NT2/D1 (cell line): ENCODE results near the gene BAG5.

Experiments used
- DNase-seq: peaks from one replicate; pipeline ENCODE4 v3.0.0-alpha.2; 2011; ENCODE audit warnings: low read depth, low spot score
- H3K27me3 ChIP-seq: 2 replicates; pipeline ENCODE4 v1.6.0; 2011; ENCODE audit warnings: mild to moderate bottlenecking; ENCODE audit not compliant: insufficient read length, insufficient read depth
- H3K36me3 ChIP-seq: 2 replicates; pipeline ENCODE4 v1.6.1; 2011; ENCODE audit warnings: mild to moderate bottlenecking, low read length, mixed read lengths; ENCODE audit not compliant: insufficient read depth, insufficient read length
- H3K4me1 ChIP-seq: 2 replicates; pipeline ENCODE4 v1.5.1; 2011; ENCODE audit not compliant: insufficient read depth, insufficient read length
- H3K4me3 ChIP-seq: 2 replicates; pipeline ENCODE4 v1.5.1; 2011; ENCODE audit warnings: low read depth; ENCODE audit not compliant: insufficient read length
- H3K9ac ChIP-seq: 2 replicates; pipeline ENCODE4 v1.6.0; 2011; ENCODE audit warnings: low read depth; ENCODE audit not compliant: insufficient read length
- H3K9me3 ChIP-seq: 2 replicates; pipeline ENCODE4 v1.5.1; 2011; ENCODE audit warnings: mild to moderate bottlenecking, low read length; ENCODE audit not compliant: insufficient read depth
- SUZ12 ChIP-seq: IDR thresholded peaks from 2 replicates; pipeline ENCODE4 v1.6.1; 2011; ENCODE audit not compliant: insufficient read length, insufficient read depth; ENCODE audit errors: extremely low read depth
- YY1 ChIP-seq: IDR thresholded peaks from 2 replicates; pipeline ENCODE4 v1.6.1; 2011; ENCODE audit not compliant: insufficient read length, insufficient read depth
- ZNF274 ChIP-seq: IDR thresholded peaks from 2 replicates; pipeline ENCODE4 v1.6.1; 2011; ENCODE audit warnings: mild to moderate bottlenecking, low read depth, low read length

Gene BAG5

DNA sequence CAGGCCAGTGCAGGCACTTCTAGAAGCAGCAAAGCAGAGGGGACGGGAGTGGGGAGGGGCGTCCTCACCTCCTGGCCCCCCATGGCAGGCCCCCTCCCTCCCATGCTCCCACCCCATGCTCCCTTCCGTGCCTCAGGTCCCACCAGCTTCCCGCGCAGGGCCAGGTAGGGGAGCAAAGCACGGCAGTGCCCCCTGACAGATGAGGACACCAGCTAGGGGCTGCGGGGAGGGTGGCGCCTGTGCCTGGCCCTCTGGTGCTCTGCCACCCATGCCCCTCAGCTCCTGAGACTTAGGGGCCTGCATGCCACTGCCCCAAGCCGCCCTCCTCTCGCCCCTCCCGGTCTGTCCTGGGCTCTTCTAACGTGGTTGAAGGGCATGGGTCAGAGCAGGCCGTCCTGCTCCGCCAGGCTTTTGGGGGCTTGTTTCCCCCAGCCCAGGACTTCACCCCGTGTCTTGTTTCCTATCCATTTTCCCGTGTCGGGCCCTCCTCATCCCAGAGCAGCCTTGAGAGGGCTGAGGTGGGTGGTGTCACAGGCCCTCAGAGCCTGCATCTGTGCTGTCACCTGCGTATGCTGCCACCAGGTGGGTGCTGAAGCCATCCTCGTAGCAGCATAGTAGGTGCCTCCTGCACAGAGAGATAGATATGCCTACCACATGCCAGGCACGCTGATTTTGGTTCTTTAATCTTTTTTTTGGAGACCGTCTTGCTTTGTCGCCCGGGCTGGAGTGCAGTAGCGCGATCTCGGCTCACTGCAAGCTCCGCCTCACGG is 23.2 kb downstream of the BAG5 start:
- Histone ChIP-seq H3K27me3 (no peaks in the 10 kb centered on the region), H3K9me3 (no peaks in the 10 kb centered on the region), H3K4me1 (peaks cover 29% of the 10 kb centered on the region), H3K4me3 (no peak overlapping the region), H3K36me3 (peaks cover 23% of the 10 kb centered on the region), H3K9ac (no peak overlapping the region)
- TF ChIP-seq YY1 = no peak
- no peak for TF ChIP-seq SUZ12
- TF ChIP-seq ZNF274 = no peak
- no peak for DNase-seq

DNA sequence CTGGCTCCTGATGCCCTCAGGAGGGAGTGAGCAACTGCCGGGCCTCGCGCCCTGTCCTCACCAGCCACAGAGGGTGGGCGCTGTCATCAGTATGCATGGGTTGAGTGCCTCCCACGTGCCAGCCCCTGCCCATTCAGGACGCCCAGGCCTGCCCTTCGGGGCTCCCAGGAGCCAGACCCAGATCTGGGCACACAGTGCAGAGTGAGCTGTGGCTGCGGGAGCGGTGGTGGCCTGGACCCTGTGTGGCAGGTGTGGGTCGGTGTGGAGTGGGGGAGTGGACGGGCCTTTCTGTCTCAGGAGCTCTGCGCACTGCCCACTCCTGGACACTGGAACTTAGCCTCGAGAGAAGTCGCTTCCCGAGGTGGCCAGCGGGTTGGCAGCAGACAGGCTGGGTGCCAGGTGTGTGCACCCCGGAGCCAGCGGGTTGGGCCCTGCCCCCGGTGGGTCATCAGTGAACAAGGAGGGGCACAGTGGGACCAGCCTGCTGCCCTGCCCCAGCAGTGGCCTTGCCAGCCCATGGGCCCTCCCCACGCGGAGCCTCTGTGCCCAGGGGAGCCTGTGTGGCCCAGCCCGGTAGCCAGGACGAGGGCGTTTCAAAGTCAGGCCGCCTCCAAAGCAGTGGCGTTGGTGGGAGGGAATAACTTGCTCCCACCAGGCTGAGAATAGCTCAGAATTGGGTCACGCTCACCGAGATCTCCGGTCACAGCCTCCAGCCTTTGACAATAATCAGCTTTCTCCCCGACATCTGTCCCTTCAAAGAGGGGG is 24.0 kb downstream of the BAG5 start:
- no peak overlapping the region for H3K9ac ChIP-seq
- TF ChIP-seq YY1 (no peak), ZNF274 (no peak)
- H3K27me3 ChIP-seq = no peaks in the 10 kb centered on the region
- no peak overlapping the region for H3K4me3 ChIP-seq
- peaks cover 29% of the 10 kb centered on the region for H3K36me3 ChIP-seq
- no peaks in the 10 kb centered on the region for H3K9me3 ChIP-seq
- no peak for DNase-seq
- H3K4me1 ChIP-seq = peaks cover 22% of the 10 kb centered on the region

GRCh38 chr14:103537175-103537990 is 25.1 kb downstream of the BAG5 start:
- Histone ChIP-seq H3K4me3 (no peak overlapping the region), H3K4me1 (peaks cover 18% of the 10 kb centered on the region), H3K27me3 (no peaks in the 10 kb centered on the region), H3K36me3 (peaks cover 38% of the 10 kb centered on the region), H3K9me3 (no peaks in the 10 kb centered on the region), H3K9ac (no peak overlapping the region)
- no peak for DNase-seq
- TF ChIP-seq SUZ12 = no peak
- TF ChIP-seq ZNF274 = no peak
- no peak for TF ChIP-seq YY1

- peaks cover 12% of the 10 kb centered on the region for H3K4me1 ChIP-seq
- H3K36me3 ChIP-seq = peaks cover 44% of the 10 kb centered on the region
- no peaks in the 10 kb centered on the region for H3K9me3 ChIP-seq
- no peaks in the 10 kb centered on the region for H3K27me3 ChIP-seq
- no peak for DNase-seq
- no peak overlapping the region for H3K4me3 ChIP-seq
- no peak for TF ChIP-seq YY1
- no peak for TF ChIP-seq SUZ12
- no peak for TF ChIP-seq ZNF274
- no peak overlapping the region for H3K9ac ChIP-seq
These were observed 25.8 kb downstream of the BAG5 start for GRCh38 chr14:103536693-103537092.

GRCh38 chr14:103535891-103536565 is 26.4 kb downstream of the BAG5 start:
- Histone ChIP-seq H3K4me1 (peaks cover 5% of the 10 kb centered on the region), H3K9ac (no peak overlapping the region), H3K27me3 (no peaks in the 10 kb centered on the region), H3K4me3 (no peak overlapping the region), H3K36me3 (peaks cover 51% of the 10 kb centered on the region), H3K9me3 (no peaks in the 10 kb centered on the region)
- TF ChIP-seq YY1 (no peak), ZNF274 (no peak), SUZ12 (no peak)
- no peak for DNase-seq

- no peak for TF ChIP-seq ZNF274
- TF ChIP-seq YY1 = no peak
- Histone ChIP-seq H3K36me3 (peaks cover 58% of the 10 kb centered on the region), H3K9ac (no peak overlapping the region), H3K4me3 (no peak overlapping the region), H3K9me3 (no peaks in the 10 kb centered on the region), H3K27me3 (no peaks in the 10 kb centered on the region), H3K4me1 (peaks cover 2% of the 10 kb centered on the region)
- DNase-seq = no peak
These were observed 27.2 kb downstream of the BAG5 start for GRCh38 chr14:103535081-103535890.
